ENCODE results near the gene NGEF.

Gene NGEF

GRCh38 chr2:232876978-232877441, 136.0 kb downstream of the NGEF start:
- TF ChIP-seq NFIC (IDR thresholded peaks at IDR 0.05): no peak
- TF ChIP-seq, protein P1, sequence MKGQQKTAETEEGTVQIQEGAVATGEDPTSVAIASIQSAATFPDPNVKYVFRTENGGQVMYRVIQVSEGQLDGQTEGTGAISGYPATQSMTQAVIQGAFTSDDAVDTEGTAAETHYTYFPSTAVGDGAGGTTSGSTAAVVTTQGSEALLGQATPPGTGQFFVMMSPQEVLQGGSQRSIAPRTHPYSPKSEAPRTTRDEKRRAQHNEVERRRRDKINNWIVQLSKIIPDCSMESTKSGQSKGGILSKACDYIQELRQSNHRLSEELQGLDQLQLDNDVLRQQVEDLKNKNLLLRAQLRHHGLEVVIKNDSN (IDR thresholded peaks at IDR 0.05): no peak
- no peak for TF ChIP-seq TCF12 (IDR thresholded peaks at IDR 0.05; ENCODE audit: low read depth)
- 0 out of 2 replicates have a peak, but pooled peaks have one; percentile 34 for TF ChIP-seq ZBTB7A (IDR thresholded peaks at IDR 0.05; ENCODE audit: low read depth)
- TF ChIP-seq EGR1 (IDR thresholded peaks at IDR 0.05): no peak
- no peak for TF ChIP-seq TAF1 (IDR thresholded peaks at IDR 0.05; ENCODE audit: low read depth)
- TF ChIP-seq TEAD4 (IDR thresholded peaks at IDR 0.05): no peak
- TF ChIP-seq FOXM1 (IDR thresholded peaks at IDR 0.05; ENCODE audit: borderline replicate concordance, low read depth): no peak
- TF ChIP-seq REST (IDR thresholded peaks at IDR 0.05; ENCODE audit: low read depth): no peak

DNA sequence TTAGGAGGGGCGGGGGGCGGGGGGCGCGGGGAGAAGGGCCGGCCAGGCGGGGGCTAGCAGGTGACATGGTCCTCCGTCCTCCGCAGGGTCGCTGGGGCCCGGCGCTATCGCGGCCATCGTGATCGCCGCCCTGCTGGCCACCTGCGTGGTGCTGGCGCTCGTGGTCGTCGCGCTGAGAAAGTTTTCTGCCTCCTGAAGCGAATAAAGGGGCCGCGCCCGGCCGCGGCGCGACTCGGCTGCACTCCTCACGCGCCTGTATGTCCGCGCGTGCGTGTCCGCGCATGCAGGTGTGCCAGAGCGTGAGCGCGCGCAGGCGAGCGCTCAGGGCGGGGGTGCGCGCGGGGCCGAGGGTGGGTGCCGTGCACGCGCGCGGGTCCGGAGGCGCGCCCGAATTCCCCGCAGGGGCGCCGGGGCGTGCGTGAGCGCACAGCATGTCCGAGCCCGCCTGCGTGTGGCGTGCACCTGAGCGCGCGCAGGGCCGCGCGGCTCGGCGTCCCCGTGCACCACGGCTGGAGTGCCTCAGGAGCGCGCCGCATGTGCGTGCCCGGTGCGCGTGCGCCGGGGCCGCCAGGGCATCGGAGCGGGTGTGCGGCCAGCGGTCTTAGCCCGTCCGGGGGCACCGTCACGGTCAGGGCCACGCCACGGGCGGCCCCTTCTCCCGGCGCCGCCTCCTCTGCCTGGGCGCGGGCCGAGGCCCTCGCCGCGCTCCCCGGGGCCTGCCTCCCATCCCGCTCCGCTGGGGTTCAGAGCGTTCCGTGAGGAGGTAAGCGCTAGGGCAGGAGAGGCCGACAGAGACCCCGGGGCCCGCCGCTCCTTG, 136.7 kb downstream of the NGEF start:
- TF ChIP-seq FOXM1 (IDR thresholded peaks at IDR 0.05; ENCODE audit: borderline replicate concordance, low read depth): no peak
- TF ChIP-seq TCF12 (IDR thresholded peaks at IDR 0.05; ENCODE audit: low read depth): no peak
- TF ChIP-seq NFIC (IDR thresholded peaks at IDR 0.05): no peak
- peak; percentile 39; the same call in 1 of the 2 replicates for TF ChIP-seq TEAD4 (IDR thresholded peaks at IDR 0.05)
- TF ChIP-seq, protein P2, sequence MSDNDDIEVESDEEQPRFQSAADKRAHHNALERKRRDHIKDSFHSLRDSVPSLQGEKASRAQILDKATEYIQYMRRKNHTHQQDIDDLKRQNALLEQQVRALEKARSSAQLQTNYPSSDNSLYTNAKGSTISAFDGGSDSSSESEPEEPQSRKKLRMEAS (IDR thresholded peaks at IDR 0.05): peak; percentile 51; the same call in 1 of the 2 replicates
- no peak; the same call in 1 of the 2 replicates for TF ChIP-seq EP300 (IDR thresholded peaks at IDR 0.05; ENCODE audit: borderline replicate concordance)
- no peak for TF ChIP-seq TAF1 (IDR thresholded peaks at IDR 0.05; ENCODE audit: low read depth)
- TF ChIP-seq, protein P1 (IDR thresholded peaks at IDR 0.05): no peak
- no peak for TF ChIP-seq CEBPB (IDR thresholded peaks at IDR 0.05)
- no peak for TF ChIP-seq ZBTB7A (IDR thresholded peaks at IDR 0.05; ENCODE audit: low read depth)
- no peak for TF ChIP-seq EGR1 (IDR thresholded peaks at IDR 0.05)

- TF ChIP-seq TAF1 (IDR thresholded peaks at IDR 0.05; ENCODE audit: low read depth) (no peak), RAD21 (IDR thresholded peaks at IDR 0.05; ENCODE audit: low read depth) (peak; percentile 22; the same call in 1 of the 2 replicates)
Observed at GRCh38 chr2:232875256-232876121, 137.6 kb downstream of the NGEF start.

GRCh38 chr2:232874677-232875223, 138.3 kb downstream of the NGEF start:
- TF ChIP-seq EP300 (IDR thresholded peaks at IDR 0.05; ENCODE audit: borderline replicate concordance): no peak
- no peak for TF ChIP-seq YY1 (IDR thresholded peaks at IDR 0.05; ENCODE audit: low read depth)
- no peak for TF ChIP-seq REST (IDR thresholded peaks at IDR 0.05; ENCODE audit: low read depth)
- TF ChIP-seq CEBPB (IDR thresholded peaks at IDR 0.05): no peak
- TF ChIP-seq TAF1 (IDR thresholded peaks at IDR 0.05; ENCODE audit: low read depth): no peak
- no peak for TF ChIP-seq TCF12 (IDR thresholded peaks at IDR 0.05; ENCODE audit: low read depth)
- TF ChIP-seq TEAD4 (IDR thresholded peaks at IDR 0.05): no peak
- TF ChIP-seq FOXM1 (IDR thresholded peaks at IDR 0.05; ENCODE audit: borderline replicate concordance, low read depth): no peak
- TF ChIP-seq RAD21 (IDR thresholded peaks at IDR 0.05; ENCODE audit: low read depth): no peak
- no peak for TF ChIP-seq EGR1 (IDR thresholded peaks at IDR 0.05)
- TF ChIP-seq, protein P1 (IDR thresholded peaks at IDR 0.05): no peak
- TF ChIP-seq NFIC (IDR thresholded peaks at IDR 0.05): no peak
- TF ChIP-seq ZBTB7A (IDR thresholded peaks at IDR 0.05; ENCODE audit: low read depth): no peak
- TF ChIP-seq, protein P2 (IDR thresholded peaks at IDR 0.05): no peak
- TF ChIP-seq CREB1 (IDR thresholded peaks at IDR 0.05; ENCODE audit: low read depth): no peak
